ENCODE results near the gene TUG1.
A peak's percentile ranks its signal among the peaks of the same experiment; 100 is the strongest.

TUG1 gene

DNA sequence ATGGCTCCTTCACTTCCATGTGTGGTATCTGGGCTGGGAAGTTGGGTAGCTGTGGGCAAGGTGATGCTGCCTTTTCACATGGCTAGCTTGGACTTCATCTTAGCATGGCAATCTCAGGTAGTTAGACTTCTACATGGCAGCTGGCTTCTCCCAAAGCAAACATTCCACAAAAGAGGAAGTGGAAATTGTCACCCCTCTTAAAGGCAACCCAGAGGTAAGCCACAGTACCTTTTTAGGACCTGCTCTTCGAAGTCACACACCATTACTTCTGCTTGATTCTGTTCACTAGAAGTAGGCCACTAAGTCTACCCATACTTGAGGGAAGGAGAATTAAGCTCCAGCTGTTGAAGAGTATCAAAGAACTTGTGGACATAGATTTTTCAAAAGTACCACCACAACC is 25.9 kb downstream of the TUG1 start:
- H3K4me3 ChIP-seq (ENCODE audit: low read depth, low read length), result no peak overlapping the region
- DNase-seq (ENCODE audit: low read depth), result peak; percentile 7
- TF ChIP-seq CTCF (IDR thresholded peaks at IDR 0.05; ENCODE audit: low read depth, low read length, missing control alignments), result no peak

DNA sequence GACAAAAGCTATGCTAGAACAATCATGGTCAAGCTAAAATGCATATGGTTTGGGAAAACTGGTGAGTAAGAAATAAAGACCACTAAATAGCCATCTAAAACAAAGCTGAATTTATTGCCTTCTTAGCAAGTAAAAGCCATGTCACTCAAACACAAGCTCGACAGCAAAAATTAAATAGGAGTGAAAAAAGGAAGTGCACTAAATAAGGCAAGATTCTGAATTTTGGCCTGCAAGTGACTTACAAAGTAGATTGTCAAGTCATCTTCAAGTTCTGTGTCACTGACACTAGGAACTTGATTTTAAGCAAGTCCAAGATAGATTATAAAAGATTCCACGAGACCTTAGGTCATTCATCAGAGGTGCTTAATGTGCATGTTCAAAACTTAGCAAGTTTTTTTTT is 27.4 kb downstream of the TUG1 start:
- no peak for DNase-seq (ENCODE audit: low read depth)
- H3K4me3 ChIP-seq (ENCODE audit: low read depth, low read length), result no peak overlapping the region
- TF ChIP-seq CTCF (IDR thresholded peaks at IDR 0.05; ENCODE audit: low read depth, low read length, missing control alignments), result no peak

DNA sequence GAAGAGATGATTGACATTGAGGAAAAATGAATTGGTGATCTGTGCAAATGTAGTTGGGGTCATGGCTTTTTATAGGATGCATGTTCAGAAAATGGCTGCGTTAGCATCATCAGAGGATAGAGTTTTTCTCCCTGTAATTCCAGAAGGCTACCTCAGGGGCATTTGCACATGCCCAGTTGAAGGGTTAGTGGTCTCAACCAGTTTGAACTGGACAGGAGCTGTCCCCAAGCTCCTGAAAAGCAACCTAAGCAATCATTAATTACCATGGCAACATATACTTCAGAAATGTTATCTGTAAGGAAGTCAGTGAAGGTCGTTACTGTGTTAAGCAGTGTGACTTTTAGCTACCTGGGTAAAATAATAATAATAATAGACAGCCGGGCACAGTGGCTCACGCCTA is 29.3 kb downstream of the TUG1 start:
- DNase-seq (ENCODE audit: low read depth), result no peak
- H3K4me3 ChIP-seq (ENCODE audit: low read depth, low read length), result no peak overlapping the region
- no peak for TF ChIP-seq CTCF (IDR thresholded peaks at IDR 0.05; ENCODE audit: low read depth, low read length, missing control alignments)

DNA sequence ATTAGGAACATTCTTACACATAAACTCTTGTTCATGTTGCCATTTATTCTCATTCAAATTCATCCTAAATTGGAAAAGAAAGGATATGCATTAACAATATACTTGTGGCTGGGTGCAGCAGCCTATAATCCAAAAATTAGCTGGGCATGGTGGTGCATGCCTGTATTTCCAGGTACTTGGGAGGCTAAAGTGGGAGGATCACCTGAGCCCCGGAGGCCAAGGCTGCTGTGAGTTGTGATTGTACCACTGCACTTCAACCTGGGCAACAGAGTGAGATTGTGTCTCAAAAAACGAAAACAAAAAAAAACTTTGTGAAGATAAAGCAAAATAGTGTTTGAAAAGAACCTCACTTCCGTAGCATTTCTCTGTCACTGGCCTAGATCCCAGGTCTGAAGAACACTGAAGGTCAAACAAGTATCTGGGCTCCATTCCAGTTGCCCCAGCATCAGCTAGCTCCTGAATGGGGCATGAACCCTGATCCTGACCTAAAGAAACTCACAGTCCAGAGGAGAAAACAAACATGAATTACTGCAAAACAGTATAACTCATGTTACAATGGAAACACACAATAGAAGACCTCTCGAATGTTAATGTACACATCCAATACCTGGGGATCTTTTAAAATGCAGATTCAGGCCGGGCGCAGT is 32.2 kb downstream of the TUG1 start:
- TF ChIP-seq CTCF (IDR thresholded peaks at IDR 0.05; ENCODE audit: low read depth, low read length, missing control alignments), result no peak
- H3K4me3 ChIP-seq (ENCODE audit: low read depth, low read length), result no peak overlapping the region
- no peak for DNase-seq (ENCODE audit: low read depth)

DNA sequence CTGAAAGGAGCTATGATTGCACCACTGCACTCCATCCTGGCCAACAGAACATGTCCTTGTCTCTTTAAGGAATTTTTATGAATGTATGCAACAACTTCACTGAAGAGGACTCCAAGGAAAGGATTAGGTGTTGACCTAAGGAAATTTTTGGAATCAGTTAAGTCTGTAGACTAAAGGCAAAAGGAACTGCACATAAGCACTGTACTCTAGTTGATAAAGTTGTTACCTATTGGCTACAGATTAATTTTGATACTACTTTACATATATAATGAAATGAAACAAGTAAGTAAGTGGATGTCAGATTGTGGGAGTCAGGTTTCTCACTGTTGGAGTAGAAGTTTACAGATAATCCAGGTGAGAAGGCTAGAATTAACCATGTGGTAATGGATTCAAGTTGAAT is 36.5 kb downstream of the TUG1 start:
- no peak for TF ChIP-seq CTCF (IDR thresholded peaks at IDR 0.05; ENCODE audit: low read depth, low read length, missing control alignments)
- no peak for DNase-seq (ENCODE audit: low read depth)
- no peak overlapping the region for H3K4me3 ChIP-seq (ENCODE audit: low read depth, low read length)

GRCh38 chr22:31019191-31019930 is 50.3 kb downstream of the TUG1 start:
- TF ChIP-seq CTCF (IDR thresholded peaks at IDR 0.05; ENCODE audit: low read depth, low read length, missing control alignments), result no peak
- DNase-seq (ENCODE audit: low read depth), result no peak
- no peak overlapping the region for H3K4me3 ChIP-seq (ENCODE audit: low read depth, low read length)

- no peak overlapping the region for H3K4me3 ChIP-seq (ENCODE audit: low read depth, low read length)
- DNase-seq (ENCODE audit: low read depth), result no peak
- no peak for TF ChIP-seq CTCF (IDR thresholded peaks at IDR 0.05; ENCODE audit: low read depth, low read length, missing control alignments)
Observed at GRCh38 chr22:31020334-31020733, 51.3 kb downstream of the TUG1 start.

All from GM12864 (cell line).